Central memory CD8-positive, alpha-beta T cell (primary cell): ENCODE measurements around the gene PRRT2.
A peak's percentile ranks its signal among the peaks of the same experiment; 100 is the strongest.
"Not testable (repeated sequence)": the region's sequence is repeated elsewhere in the genome, so short reads cannot be mapped to it uniquely, and the experiment has no call there.

Source experiments
- ATAC-seq: fragments of 150-1000 bp; cut with Tn5 transposase; replicated peaks from 2 replicates; pipeline ENCODE4 v1.10.0; 2022; ENCODE audit warnings: mild to moderate bottlenecking, moderate FRiP score, moderate number of reproducible peaks; ENCODE audit not compliant: poor library complexity, severe bottlenecking; ENCODE audit errors: extremely low read depth
- DNase-seq, 2 donors: peaks; one replicate each; pipeline ENCODE4 v3.0.0; 2021; ENCODE audit warnings: low spot score in 2 of 2
- H3K27ac Mint-ChIP-seq: one replicate; pipeline ENCODE4 v1.8.0; 2022; ENCODE audit warnings: low read depth, mild to moderate bottlenecking, moderate library complexity, mixed read lengths
- H3K27me3 Mint-ChIP-seq: one replicate; pipeline ENCODE4 v1.8.0; 2022; ENCODE audit warnings: mixed read lengths
- H3K36me3 Mint-ChIP-seq: one replicate; pipeline ENCODE4 v1.8.0; 2022; ENCODE audit warnings: mild to moderate bottlenecking, moderate library complexity, mixed read lengths; ENCODE audit not compliant: insufficient read depth
- H3K4me1 Mint-ChIP-seq: one replicate; pipeline ENCODE4 v1.8.0; 2022; ENCODE audit warnings: mixed read lengths
- H3K4me3 Mint-ChIP-seq: one replicate; pipeline ENCODE4 v1.8.0; 2022; ENCODE audit warnings: mild to moderate bottlenecking, moderate library complexity, mixed read lengths
- H3K9me3 Mint-ChIP-seq: one replicate; pipeline ENCODE4 v1.8.0; 2022; ENCODE audit warnings: mixed read lengths

PRRT2 gene

DNA sequence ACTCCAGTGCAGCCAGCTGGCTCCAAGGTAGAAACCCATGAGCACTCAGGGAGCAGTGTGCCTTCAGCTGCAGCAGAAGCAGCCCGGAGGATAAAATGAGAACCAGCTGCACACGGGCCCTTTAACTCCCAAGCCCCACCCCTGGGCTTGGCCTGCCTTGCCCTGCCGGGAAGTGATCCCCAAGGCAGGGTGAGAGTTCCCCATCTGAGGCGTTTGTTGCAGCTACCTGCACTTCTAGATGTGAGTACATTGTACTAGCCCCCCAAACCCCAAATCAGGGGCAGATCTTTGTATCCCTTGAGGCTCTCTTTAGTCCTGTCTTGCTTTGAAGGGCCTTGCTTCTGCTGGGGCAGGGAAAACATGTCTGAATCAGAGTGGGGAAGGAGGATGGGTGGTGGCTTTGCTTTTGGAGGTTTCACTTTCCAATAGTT is 8.3 kb downstream of the PRRT2 start, which contains the start of gene MVP:
Gene MVP, plus strand, starts transcription at position 192 of the 431 bp plus-strand sequence. CDS start 10,088 bp downstream, outside the sequence.
- H3K27me3 Mint-ChIP-seq, result no peaks in the 10 kb centered on the region
- peak within 1 kb of the TSS; percentile 97 for H3K4me3 Mint-ChIP-seq
- DNase-seq (no peak), ATAC-seq (no peak)
- H3K4me1 Mint-ChIP-seq, result peaks cover 62% of the 10 kb centered on the region
- H3K9me3 Mint-ChIP-seq, result no peaks in the 10 kb centered on the region
- peak within 1 kb of the TSS; percentile 89 for H3K27ac Mint-ChIP-seq
- H3K36me3 Mint-ChIP-seq, result peaks cover 28% of the 10 kb centered on the region

DNA sequence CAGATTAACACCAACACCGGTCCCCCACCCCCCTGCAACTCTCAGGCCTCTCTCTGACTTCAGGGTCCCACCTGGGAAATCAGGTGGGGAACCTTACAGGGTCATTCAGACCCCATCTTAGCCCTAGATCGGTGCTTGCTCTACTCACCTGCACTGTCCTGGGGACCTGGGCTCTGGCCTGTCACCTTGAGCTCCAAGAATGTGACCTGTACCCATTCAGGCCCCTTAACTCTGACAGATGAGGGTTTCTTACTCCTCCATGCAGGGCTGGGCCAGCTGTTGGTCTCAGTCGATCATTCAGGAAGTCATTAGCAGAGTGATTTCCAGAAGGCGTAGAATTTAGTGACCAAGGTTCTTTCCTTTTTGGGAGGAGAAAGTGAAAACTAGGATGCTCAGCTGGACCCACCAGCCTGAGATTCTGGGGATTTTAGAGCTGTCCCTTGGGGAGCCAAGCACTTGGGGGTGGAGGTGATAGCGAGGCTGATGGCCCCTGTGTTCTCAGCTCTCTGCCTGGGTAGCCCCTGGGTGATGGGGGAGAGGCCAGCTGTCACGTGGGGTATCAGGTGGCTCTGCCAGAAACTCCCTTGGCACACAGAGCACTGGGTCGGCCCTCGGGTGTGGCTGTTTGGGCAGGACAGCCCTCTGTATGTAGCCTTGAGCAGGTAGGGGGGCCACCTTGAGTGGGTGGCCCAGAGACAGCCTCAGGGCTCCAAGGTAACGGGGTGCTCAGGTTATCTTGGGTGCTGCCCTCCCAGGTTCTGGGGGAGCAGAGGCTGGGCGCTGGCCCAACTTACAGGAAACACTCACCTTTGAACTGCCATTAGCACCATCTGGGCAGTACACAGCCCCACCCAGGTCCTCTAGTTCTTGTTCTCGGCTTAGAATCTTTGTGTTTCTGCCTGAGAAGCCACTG is 9.0 kb downstream of the PRRT2 start:
- Mint-ChIP-seq H3K36me3 (peaks cover 24% of the 10 kb centered on the region), H3K4me1 (peaks cover 60% of the 10 kb centered on the region), H3K4me3 (peak overlapping the region; percentile 97), H3K27ac (peak overlapping the region; percentile 89), H3K9me3 (no peaks in the 10 kb centered on the region), H3K27me3 (no peaks in the 10 kb centered on the region)
- ATAC-seq, result peak; percentile 34
- DNase-seq, result no peak

DNA sequence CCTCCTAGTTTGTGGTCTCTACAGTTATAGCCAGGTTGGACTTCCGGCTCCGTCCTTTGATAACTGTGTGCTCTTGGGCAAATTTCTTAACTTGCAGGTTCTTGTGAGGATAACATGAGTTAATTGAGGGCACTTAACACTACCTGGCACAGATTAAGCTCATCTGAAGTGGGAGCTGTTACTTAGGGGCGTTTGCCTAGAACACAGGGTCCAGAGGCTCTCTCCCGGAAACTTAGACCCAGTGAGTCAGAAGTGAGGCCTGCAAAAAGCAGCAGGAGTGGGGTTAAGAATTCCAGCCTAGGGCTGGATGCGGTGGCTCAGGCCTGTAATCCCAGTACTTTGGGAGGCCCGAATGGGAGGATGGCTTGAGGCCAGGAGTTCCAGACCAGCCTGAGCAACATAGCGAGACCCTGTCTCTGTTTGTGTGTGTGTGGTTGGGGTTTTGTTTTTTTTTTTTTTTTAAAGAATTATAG is 9.7 kb downstream of the PRRT2 start:
- Mint-ChIP-seq H3K4me3 (peak overlapping the region; percentile 97), H3K36me3 (peaks cover 21% of the 10 kb centered on the region), H3K9me3 (no peaks in the 10 kb centered on the region), H3K4me1 (peaks cover 56% of the 10 kb centered on the region), H3K27me3 (no peaks in the 10 kb centered on the region), H3K27ac (peak overlapping the region; percentile 89)
- no peak for ATAC-seq
- no peak for DNase-seq

DNA sequence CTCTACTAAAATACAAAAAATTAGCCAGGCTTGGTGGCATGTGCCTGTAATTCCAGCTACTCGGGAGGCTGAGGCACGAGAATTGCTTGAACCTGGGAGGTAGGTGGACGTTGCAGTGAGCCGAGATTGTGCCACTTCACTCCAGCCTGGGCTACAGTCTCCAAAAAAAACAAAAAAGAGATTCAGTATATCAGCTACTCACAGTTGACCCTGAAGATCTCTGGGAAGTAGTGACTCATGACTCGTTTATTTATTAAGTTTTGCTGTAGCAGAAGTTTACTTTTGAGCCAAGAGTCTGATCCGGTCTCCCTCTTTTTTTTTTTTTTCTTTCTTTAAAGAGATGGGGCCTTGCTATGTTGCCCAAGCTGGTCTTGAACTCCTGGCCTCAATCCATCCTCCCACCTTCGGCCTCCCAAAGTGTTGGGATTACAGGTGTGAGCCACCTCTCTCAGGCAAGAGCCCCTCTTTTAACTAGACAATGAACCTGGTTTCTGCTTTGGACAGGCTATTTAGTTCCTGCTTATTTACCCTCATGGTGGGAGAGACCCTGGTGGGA is 12.7 kb downstream of the PRRT2 start:
- Mint-ChIP-seq H3K27me3 (no peaks in the 10 kb centered on the region), H3K4me1 (peaks cover 40% of the 10 kb centered on the region), H3K9me3 (no peaks in the 10 kb centered on the region), H3K4me3 (peak overlapping the region; percentile 72), H3K36me3 (peaks cover 17% of the 10 kb centered on the region), H3K27ac (peak overlapping the region; percentile 79)
- ATAC-seq (no peak), DNase-seq (no peak)

DNA sequence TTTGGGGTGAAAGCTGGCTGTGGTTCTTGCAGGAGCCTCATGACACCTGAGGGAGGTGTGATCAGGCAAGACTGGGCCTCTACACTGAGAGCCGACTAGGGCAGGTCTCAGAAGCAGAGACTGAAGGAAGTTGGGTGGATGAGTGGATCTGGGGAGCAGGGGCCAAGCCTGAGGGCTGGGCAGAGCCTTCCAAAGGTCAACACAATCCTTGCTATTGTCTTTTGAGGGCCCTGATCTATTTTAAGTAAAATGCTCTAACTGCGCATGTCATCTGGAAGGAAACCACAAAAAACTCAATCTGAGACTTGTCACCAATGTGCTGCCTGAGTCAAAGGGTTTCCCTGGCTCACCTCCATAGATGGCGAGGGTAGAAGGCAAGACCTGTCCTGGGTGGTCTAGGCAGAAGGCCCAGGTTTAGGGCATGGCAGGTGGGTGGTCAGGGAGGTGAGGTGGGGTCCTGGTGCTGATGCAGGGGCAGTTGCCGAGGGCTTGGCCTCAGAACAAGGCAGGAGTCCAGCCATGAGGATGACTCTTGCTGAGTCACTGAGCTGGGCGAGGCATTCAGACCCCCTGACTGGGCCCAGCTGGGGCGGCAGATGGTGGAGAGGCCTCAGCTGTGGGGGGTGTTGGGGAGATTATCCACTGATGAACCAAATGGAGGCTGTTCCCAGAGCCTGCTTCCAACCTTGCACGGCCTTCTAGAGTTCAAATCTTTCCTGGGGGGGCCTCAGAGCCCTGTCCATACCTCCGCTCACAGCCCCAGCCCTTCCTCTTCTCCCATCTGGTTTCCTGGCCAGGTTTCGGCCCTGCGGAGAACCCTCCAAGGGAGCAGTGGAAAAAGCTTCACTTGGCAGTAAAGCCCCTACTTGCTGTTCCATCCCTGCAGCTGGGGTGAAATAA is 13.4 kb downstream of the PRRT2 start:
- H3K4me3 Mint-ChIP-seq, result peak overlapping the region; percentile 72
- DNase-seq, result no peak
- no peak for ATAC-seq
- H3K27me3 Mint-ChIP-seq, result no peaks in the 10 kb centered on the region
- peak overlapping the region; percentile 79 for H3K27ac Mint-ChIP-seq
- H3K9me3 Mint-ChIP-seq, result no peaks in the 10 kb centered on the region
- H3K4me1 Mint-ChIP-seq, result peaks cover 40% of the 10 kb centered on the region
- peaks cover 17% of the 10 kb centered on the region for H3K36me3 Mint-ChIP-seq

DNA sequence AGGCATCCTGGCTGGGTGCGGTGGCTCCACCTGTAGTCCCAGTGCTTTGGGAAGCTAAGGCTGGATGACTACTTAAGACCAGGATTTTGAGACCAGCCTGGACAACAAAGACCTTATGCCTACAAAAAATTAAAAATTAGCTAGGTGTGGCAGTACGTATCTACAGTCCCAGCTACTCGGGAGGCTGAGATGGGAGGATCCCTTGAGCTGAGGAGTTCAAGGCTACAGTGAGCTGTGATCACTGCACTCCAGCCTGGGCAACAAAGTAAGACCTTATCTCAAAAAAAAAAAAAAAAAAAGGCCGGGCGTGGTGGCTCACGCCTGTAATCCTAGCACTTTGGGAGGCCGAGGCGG is 14.3 kb downstream of the PRRT2 start:
- no peaks in the 10 kb centered on the region for H3K9me3 Mint-ChIP-seq
- peak overlapping the region; percentile 41 for H3K4me3 Mint-ChIP-seq
- ATAC-seq (no peak), DNase-seq (no peak)
- peak overlapping the region; percentile 84 for H3K27ac Mint-ChIP-seq
- H3K27me3 Mint-ChIP-seq, result no peaks in the 10 kb centered on the region
- H3K36me3 Mint-ChIP-seq, result peaks cover 20% of the 10 kb centered on the region
- H3K4me1 Mint-ChIP-seq, result peaks cover 32% of the 10 kb centered on the region

DNA sequence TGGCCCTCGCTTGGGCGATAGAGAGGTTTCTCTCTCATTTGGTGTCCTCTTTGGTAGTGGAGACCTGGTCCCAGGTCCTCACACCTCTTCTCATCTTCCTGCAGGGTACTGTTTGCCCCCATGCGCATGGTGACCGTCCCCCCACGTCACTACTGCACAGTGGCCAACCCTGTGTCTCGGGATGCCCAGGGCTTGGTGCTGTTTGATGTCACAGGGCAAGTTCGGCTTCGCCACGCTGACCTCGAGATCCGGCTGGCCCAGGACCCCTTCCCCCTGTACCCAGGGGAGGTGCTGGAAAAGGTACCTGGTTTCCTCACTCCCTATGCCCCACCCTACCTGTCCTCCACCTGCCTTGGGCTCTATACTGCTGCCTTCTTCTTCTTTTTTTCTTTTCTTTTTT is 18.8 kb downstream of the PRRT2 start:
- H3K4me1 Mint-ChIP-seq, result peaks cover 22% of the 10 kb centered on the region
- H3K36me3 Mint-ChIP-seq, result peaks cover 54% of the 10 kb centered on the region
- ATAC-seq, result no peak
- peak overlapping the region; percentile 31 for H3K4me3 Mint-ChIP-seq
- no peaks in the 10 kb centered on the region for H3K9me3 Mint-ChIP-seq
- no peak for DNase-seq
- peak overlapping the region; percentile 61 for H3K27ac Mint-ChIP-seq
- no peaks in the 10 kb centered on the region for H3K27me3 Mint-ChIP-seq

DNA sequence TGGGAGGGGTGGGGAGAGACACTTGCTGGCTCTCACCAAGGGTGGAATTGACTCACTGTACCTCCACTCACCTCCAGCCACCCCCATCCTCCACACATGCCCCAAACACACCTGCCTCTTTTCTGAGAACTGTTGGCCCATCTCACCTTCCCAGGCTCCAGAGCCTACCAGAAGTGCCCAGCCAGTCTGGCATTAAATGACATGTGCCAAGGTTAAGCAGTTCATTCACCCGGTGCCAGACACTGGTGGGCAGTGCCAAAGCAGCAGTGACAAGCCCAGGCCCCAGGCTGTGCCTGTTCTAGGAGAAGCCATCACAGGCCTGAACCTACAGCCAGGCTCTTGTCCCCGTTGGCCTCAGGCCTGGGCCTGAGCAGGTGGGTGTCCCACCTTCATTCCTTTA is 19.5 kb downstream of the PRRT2 start:
- Mint-ChIP-seq H3K4me3 (no peak overlapping the region), H3K4me1 (peaks cover 22% of the 10 kb centered on the region), H3K9me3 (no peaks in the 10 kb centered on the region), H3K27me3 (no peaks in the 10 kb centered on the region), H3K36me3 (peaks cover 59% of the 10 kb centered on the region), H3K27ac (peak overlapping the region; percentile 61)
- ATAC-seq (no peak), DNase-seq (no peak)

DNA sequence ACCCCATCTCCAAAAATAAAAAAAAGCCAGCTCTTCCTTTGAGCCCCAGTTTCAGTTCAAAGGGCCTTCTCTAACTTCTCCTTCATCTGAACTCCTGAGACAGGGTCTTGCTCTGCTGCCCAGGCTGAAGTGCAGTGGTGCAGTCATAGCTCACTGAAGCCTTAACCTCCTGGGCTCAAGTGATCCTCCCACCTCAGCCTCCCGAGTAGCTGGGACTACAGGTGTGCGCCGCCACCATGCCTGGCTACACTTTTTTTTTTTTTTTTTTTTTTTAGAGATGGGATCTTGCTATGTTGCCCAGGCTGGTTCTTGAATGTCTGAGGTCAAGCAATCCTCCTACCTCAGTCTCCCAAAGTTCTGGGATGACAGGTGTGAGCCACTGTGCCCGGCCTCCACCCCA is 21.2 kb downstream of the PRRT2 start:
- H3K9me3 Mint-ChIP-seq, H3K27ac Mint-ChIP-seq, ATAC-seq, H3K4me3 Mint-ChIP-seq, H3K27me3 Mint-ChIP-seq, DNase-seq: not testable (repeated sequence)
- Mint-ChIP-seq H3K4me1 (peaks cover 14% of the 10 kb centered on the region), H3K36me3 (peaks cover 76% of the 10 kb centered on the region)

DNA sequence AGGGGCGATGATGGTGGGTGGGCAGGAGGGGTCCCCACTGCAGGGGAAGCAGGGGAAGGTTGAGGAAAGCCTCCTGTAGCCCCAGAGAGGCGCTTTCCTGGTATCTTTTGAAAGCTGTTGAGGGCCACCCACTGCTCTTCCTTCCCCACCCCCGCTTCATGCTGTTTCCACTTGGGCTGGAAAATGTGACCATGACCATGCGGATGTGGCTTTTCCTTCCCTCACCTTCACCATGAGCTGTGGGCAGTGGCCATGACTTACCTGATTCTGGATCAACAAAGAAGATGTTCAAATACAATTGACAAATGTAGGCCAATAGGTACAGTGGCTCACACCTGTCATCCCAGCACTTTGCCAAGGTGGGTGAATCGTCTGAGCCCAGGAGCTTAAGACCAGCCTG is 22.1 kb downstream of the PRRT2 start:
- Mint-ChIP-seq H3K36me3 (peaks cover 80% of the 10 kb centered on the region), H3K27ac (no peak overlapping the region), H3K27me3 (no peaks in the 10 kb centered on the region), H3K9me3 (no peaks in the 10 kb centered on the region), H3K4me1 (peaks cover 14% of the 10 kb centered on the region), H3K4me3 (no peak overlapping the region)
- no peak for ATAC-seq
- no peak for DNase-seq

DNA sequence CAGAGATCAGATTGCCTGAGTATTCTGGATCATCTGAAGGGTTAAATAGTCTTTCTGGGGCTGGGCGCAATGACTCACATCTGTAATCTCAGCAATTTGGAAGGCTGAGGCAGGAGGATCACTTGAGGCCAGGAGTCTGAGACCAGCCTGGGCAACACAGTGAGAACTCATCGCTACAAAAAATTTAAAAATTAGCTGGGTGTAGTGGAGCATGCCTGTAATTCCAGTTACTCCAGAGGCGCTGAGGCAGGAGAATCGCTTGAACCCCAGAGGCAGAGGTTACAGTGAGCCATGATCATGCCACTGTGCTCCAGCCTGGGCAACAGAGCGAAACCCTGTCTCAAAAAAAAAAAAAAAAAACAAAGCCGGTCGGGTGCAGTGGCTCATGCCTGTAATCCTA is 23.9 kb downstream of the PRRT2 start:
- Mint-ChIP-seq H3K4me3 (no peak overlapping the region), H3K36me3 (peaks cover 89% of the 10 kb centered on the region), H3K27ac (no peak overlapping the region), H3K9me3 (no peaks in the 10 kb centered on the region), H3K27me3 (no peaks in the 10 kb centered on the region), H3K4me1 (peaks cover 6% of the 10 kb centered on the region)
- ATAC-seq (no peak), DNase-seq (no peak)

DNA sequence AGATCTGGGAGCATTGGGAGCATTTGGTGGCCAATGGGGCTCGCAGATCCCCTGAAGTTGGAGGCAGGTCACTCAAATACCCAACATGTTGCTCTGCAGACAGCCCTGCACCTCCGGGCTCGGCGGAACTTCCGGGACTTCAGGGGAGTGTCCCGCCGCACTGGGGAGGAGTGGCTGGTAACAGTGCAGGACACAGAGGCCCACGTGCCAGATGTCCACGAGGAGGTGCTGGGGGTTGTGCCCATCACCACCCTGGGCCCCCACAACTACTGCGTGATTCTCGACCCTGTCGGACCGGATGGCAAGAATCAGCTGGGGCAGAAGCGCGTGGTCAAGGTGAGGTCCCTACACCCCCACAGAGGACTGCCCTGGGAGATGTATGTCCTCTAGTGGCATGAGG is 24.6 kb downstream of the PRRT2 start:
- no peak overlapping the region for H3K4me3 Mint-ChIP-seq
- DNase-seq, result no peak
- peaks cover 4% of the 10 kb centered on the region for H3K4me1 Mint-ChIP-seq
- no peaks in the 10 kb centered on the region for H3K27me3 Mint-ChIP-seq
- H3K9me3 Mint-ChIP-seq, result no peaks in the 10 kb centered on the region
- no peak for ATAC-seq
- peaks cover 90% of the 10 kb centered on the region for H3K36me3 Mint-ChIP-seq
- no peak overlapping the region for H3K27ac Mint-ChIP-seq
